CD4-positive, alpha-beta T cell (primary cell): ENCODE data around the gene PNMA3. TPM values are rescaled to one million over a fixed set of nuclear protein-coding genes. Genes with fewer than 3 reads are reported as not detected.
"Not testable (repeated sequence)": the region's sequence is repeated elsewhere in the genome, so short reads cannot be mapped to it uniquely, and the experiment has no call there.

Experiments used
- ATAC-seq: fragments of 200-7000 bp; cut with Tn5 transposase; one replicate; pipeline ENCODE4 v1.10.0; 2022; ENCODE audit warnings: mild to moderate bottlenecking; ENCODE audit not compliant: poor library complexity
- CTCF ChIA-PET: fragments of 350-600 bp; sonication (Branson Sonifier 250); formaldehyde crosslinking; loops from one replicate; lab custom pipeline; 2021; ENCODE audit warnings: antibody characterized with exemption, inconsistent platforms; lab: Charles Lee
- POLR2A ChIA-PET: fragments of 350-600 bp; sonication (Branson Sonifier 250); formaldehyde crosslinking; loops from one replicate; lab custom pipeline; 2021; ENCODE audit warnings: antibody characterized with exemption, inconsistent platforms; lab: Charles Lee
- DNase-seq, 14 experiments: peaks; one replicate each; pipeline ENCODE4 v3.0.0-alpha.2; 2013 to 2020; ENCODE audit warnings: mixed read lengths in 2 of 14
- H3K27ac ChIP-seq, 2 donors: one replicate each; pipeline versions ENCODE4 v1.5.1 to v1.7.0; 2013; ENCODE audit warnings: low read length in 2 of 2, low read depth in 1 of 2, mild to moderate bottlenecking in 1 of 2
- H3K27me3 ChIP-seq, 2 experiments: 1 replicate in 1 of 2; 2 replicates in 1 of 2; pipeline versions ENCODE4 v1.6.1 to v1.7.0; 2013; ENCODE audit warnings: low read length in 2 of 2, control low read depth in 1 of 2, mild to moderate bottlenecking in 1 of 2, moderate library complexity in 1 of 2; ENCODE audit not compliant: insufficient read depth in 2 of 2, control insufficient read depth in 1 of 2
- H3K36me3 ChIP-seq: one replicate; pipeline ENCODE4 v1.6.1; 2013; ENCODE audit warnings: low read length, control low read depth; ENCODE audit not compliant: insufficient read depth
- H3K4me1 ChIP-seq: one replicate; pipeline ENCODE4 v1.6.1; 2013; ENCODE audit warnings: low read length, control low read depth; ENCODE audit not compliant: insufficient read depth
- H3K4me3 ChIP-seq: one replicate; pipeline ENCODE4 v1.5.1; 2013; ENCODE audit warnings: mild to moderate bottlenecking, low read length, moderate library complexity
- H3K9me3 ChIP-seq, 2 experiments: 1 replicate in 1 of 2; 2 replicates in 1 of 2; pipeline versions ENCODE4 v1.6.1 to v1.7.0; 2013; ENCODE audit warnings: low read length in 2 of 2, mild to moderate bottlenecking in 2 of 2, control low read depth in 1 of 2, moderate library complexity in 1 of 2; ENCODE audit not compliant: control insufficient read depth in 1 of 2, insufficient read depth in 1 of 2
- H3K27ac Mint-ChIP-seq: one replicate; pipeline ENCODE4 v1.8.0; 2020; ENCODE audit warnings: mixed read lengths
- H3K27me3 Mint-ChIP-seq: one replicate; pipeline ENCODE4 v1.8.0; 2021; ENCODE audit warnings: mixed read lengths
- H3K36me3 Mint-ChIP-seq: one replicate; pipeline ENCODE4 v1.8.0; 2021; ENCODE audit warnings: low read depth, mixed read lengths
- H3K4me1 Mint-ChIP-seq: one replicate; pipeline ENCODE4 v1.8.0; 2021; ENCODE audit warnings: low read depth, mixed read lengths
- H3K4me3 Mint-ChIP-seq: one replicate; pipeline ENCODE4 v1.8.0; 2020; ENCODE audit warnings: mild to moderate bottlenecking, mixed read lengths
- H3K9me3 Mint-ChIP-seq: one replicate; pipeline ENCODE4 v1.8.0; 2020; ENCODE audit warnings: mixed read lengths
- intact Hi-C, 2 experiments: fragments of 100-400 bp; cut with DNase I in 1 of 2; cut with micrococcal nuclease in 1 of 2; formaldehyde crosslinking; loops; one replicate each; pipeline versions ENCODE4 v1.15.1 to v1.9.0; 2023 to 2025; cut with DNase I, micrococcal nuclease
- total RNA-seq, 174 experiments: library from RNA in 2 of 174; stranded (reverse) in 2 of 174; gene quantifications; one replicate each; pipeline ENCODE4 v1.2.3 and lab custom pipeline; 2021 to 2026
- TF ChIP-seq, protein P1 (sequence below): fragments of 200-600 bp; IDR thresholded peaks from one replicate; pipeline ENCODE4 v1.8.0; 2022; ENCODE audit warnings: antibody characterized with exemption, mild to moderate bottlenecking

The PNMA3 gene
- total RNA-seq, 2 experiments from 2014 or later, result 2.5 to 2.6 TPM

DNA sequence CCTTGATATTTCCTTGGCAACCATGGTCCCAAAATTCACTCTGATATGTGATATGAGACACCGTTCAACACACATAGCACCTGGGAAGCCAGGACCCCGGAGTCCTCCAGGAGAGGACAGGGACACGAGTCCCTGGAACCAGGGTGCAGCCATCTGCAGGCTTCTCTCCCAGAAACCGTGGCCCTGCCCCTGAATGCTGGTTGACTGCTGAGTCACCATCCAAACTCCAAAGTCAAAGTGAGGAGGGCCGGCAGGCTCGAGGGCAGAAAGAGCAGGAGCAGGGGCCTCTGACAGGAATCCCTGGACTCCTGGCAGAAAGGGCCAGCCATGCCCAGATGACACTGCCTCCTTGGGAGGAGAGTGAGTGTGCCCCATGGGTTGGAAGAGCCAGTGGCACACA, 9.1 kb downstream of the PNMA3 start:
- Mint-ChIP-seq H3K9me3 (no peaks in the 10 kb centered on the region), H3K27me3 (no peaks in the 10 kb centered on the region), H3K4me3 (no peak overlapping the region), H3K36me3 (no peaks in the 10 kb centered on the region), H3K27ac (no peak overlapping the region), H3K4me1 (no peaks in the 10 kb centered on the region)
- TF ChIP-seq, protein P1, sequence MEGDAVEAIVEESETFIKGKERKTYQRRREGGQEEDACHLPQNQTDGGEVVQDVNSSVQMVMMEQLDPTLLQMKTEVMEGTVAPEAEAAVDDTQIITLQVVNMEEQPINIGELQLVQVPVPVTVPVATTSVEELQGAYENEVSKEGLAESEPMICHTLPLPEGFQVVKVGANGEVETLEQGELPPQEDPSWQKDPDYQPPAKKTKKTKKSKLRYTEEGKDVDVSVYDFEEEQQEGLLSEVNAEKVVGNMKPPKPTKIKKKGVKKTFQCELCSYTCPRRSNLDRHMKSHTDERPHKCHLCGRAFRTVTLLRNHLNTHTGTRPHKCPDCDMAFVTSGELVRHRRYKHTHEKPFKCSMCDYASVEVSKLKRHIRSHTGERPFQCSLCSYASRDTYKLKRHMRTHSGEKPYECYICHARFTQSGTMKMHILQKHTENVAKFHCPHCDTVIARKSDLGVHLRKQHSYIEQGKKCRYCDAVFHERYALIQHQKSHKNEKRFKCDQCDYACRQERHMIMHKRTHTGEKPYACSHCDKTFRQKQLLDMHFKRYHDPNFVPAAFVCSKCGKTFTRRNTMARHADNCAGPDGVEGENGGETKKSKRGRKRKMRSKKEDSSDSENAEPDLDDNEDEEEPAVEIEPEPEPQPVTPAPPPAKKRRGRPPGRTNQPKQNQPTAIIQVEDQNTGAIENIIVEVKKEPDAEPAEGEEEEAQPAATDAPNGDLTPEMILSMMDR, result no peak
- no peaks in the 10 kb centered on the region for H3K36me3 ChIP-seq
- intact Hi-C loops, result no loop called here
- POLR2A ChIA-PET, result no interaction called here
- ATAC-seq (no peak), DNase-seq (no peak)
- no peaks in the 10 kb centered on the region for H3K4me1 ChIP-seq
- H3K27ac ChIP-seq, result no peak overlapping the region
- no peak overlapping the region for H3K4me3 ChIP-seq
- H3K27me3 ChIP-seq, result no peaks in the 10 kb centered on the region
- CTCF ChIA-PET, result no interaction called here
- no peaks in the 10 kb centered on the region for H3K9me3 ChIP-seq

DNA sequence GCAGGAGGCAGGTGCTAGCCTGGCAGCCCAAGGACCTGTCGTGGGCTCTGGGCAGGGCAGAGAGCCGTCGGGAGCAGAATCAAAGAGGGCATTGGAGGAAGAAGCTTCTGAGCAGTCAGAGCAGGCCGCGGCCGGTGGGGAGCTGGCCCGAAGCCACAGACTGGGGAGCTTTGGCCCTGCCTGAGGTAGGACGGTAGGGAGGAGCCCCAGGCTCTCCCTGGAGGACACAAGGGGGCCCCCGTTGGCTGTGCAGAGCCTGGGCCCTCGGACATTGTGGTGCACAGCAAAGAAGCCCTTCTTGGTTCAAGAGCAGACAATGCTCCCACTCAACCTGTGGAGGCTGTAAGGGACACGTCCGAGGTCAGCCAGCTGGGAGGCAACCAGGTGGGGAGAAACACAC, 10.1 kb downstream of the PNMA3 start:
- H3K4me3 ChIP-seq, intact Hi-C loops, H3K4me1 Mint-ChIP-seq, H3K4me3 Mint-ChIP-seq, H3K27me3 Mint-ChIP-seq, DNase-seq, ATAC-seq, H3K4me1 ChIP-seq, H3K9me3 Mint-ChIP-seq, H3K9me3 ChIP-seq, H3K27ac ChIP-seq, H3K36me3 ChIP-seq, CTCF ChIA-PET, H3K27me3 ChIP-seq, H3K27ac Mint-ChIP-seq, POLR2A ChIA-PET, H3K36me3 Mint-ChIP-seq: not testable (repeated sequence)

DNA sequence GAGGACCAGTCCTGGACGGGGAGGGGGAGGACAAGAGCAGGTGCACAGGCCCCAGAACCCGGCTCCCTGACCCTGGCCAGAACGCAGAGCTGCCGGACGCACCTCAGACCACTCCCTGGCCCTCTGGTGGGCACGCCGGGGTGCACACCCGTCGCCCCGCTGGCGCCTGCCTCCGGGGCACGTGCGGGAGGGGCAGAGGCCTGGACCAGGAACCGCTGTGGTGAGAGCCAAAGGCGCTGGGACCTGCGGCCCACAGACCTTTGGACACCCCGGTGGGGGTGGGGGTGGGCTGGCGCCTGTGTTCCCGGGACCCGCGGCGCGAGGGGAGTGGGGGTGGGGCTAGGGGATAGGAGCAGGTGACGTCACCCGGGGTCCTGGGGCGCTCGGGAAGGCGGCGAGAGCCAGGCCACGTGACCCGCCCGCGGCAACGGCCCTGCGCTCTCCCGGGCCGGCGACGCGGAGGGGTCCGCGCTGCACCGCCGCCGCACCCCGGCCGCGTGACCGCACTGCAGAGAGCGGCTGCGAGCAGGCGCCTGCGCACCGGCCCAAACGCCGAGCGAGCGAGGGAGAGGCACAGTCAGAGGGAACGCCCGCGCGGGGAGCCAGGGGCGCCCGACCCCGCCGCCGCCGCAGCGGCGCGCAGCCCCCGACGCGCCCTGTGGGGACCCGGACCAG, 15.8 kb downstream of the PNMA3 start, which contains the start of gene PNMA6A:
TSS of gene PNMA6A (plus strand) at position 546 of the 675 bp plus-strand sequence. CDS start 609 bp downstream, outside the sequence.
- H3K27ac Mint-ChIP-seq, H3K27me3 Mint-ChIP-seq, H3K4me3 ChIP-seq, H3K27me3 ChIP-seq, DNase-seq, H3K9me3 ChIP-seq, H3K36me3 ChIP-seq, H3K4me1 ChIP-seq, H3K4me3 Mint-ChIP-seq, H3K36me3 Mint-ChIP-seq, H3K4me1 Mint-ChIP-seq, POLR2A ChIA-PET, intact Hi-C loops, CTCF ChIA-PET, H3K9me3 Mint-ChIP-seq, H3K27ac ChIP-seq: not testable (repeated sequence)
- peak; percentile 78 for ATAC-seq

DNA sequence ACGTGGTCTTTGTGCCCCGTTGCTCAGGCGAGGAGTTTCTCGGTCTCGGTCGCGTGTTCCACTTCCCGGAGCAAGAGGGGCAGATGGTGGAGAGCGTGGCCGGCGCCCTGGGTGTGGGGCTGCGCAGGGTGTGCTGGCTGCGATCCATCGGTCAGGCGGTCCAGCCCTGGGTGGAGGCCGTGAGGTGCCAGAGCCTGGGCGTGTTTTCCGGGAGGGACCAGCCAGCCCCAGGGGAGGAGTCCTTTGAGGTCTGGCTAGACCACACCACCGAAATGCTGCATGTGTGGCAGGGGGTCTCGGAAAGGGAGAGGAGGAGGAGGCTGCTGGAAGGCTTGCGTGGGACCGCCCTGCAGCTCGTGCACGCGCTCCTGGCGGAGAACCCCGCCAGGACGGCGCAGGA, 17.1 kb downstream of the PNMA3 start:
- H3K4me3 Mint-ChIP-seq, H3K4me1 ChIP-seq, ATAC-seq, H3K36me3 ChIP-seq, H3K27ac Mint-ChIP-seq, POLR2A ChIA-PET, CTCF ChIA-PET, H3K9me3 ChIP-seq, H3K4me3 ChIP-seq, H3K4me1 Mint-ChIP-seq, H3K36me3 Mint-ChIP-seq, H3K27me3 Mint-ChIP-seq, H3K9me3 Mint-ChIP-seq, DNase-seq, intact Hi-C loops, H3K27me3 ChIP-seq, H3K27ac ChIP-seq: not testable (repeated sequence)
